Sigmoid colon (tissue), 4 donors: ENCODE results near the gene CTNND2.

ENCODE experiments used
- CTCF ChIP-seq, 4 experiments: fragments of 450-650 bp in 3 of 4; fragments of 200-600 bp in 1 of 4; IDR thresholded peaks; one replicate each; pipeline ENCODE4 v1.5.1; 2016 to 2019; ENCODE audit warnings: antibody characterized with exemption in 4 of 4, mild to moderate bottlenecking in 3 of 4, moderate library complexity in 2 of 4
- POLR2AphosphoS5 ChIP-seq, 4 donors: sonication (generic); formaldehyde crosslinking; IDR thresholded peaks; one replicate each; pipeline ENCODE4 v1.6.1; 2017; ENCODE audit warnings: antibody characterized with exemption in 4 of 4

GRCh38 chr5:11449217-11449616, 455.0 kb downstream of the CTNND2 start:
- TF ChIP-seq CTCF (IDR thresholded peaks at IDR 0.05) (no peak), POLR2AphosphoS5 (IDR thresholded peaks at IDR 0.05) (no peak)
